HepG2 (cell line): ENCODE measurements around the gene POFUT2. TPM values are rescaled to one million over a fixed set of nuclear protein-coding genes. Genes with fewer than 3 reads are reported as not detected.

Source experiments
- ARID4A ChIP-seq: sonication (generic); formaldehyde crosslinking; IDR thresholded peaks from 2 replicates; pipeline ENCODE4 v1.5.0; 2020; ENCODE audit warnings: mild to moderate bottlenecking, missing genetic modification reagents, borderline replicate concordance
- ASH2L ChIP-seq: fragments of 300-600, 200-600 bp; sonication (generic); IDR thresholded peaks from 2 replicates; pipeline ENCODE4 v1.7.0; 2017; ENCODE audit warnings: low read depth, mild to moderate bottlenecking, moderate library complexity, mixed read lengths, low read length; ENCODE audit not compliant: insufficient read length
- DMAP1 ChIP-seq: IDR thresholded peaks from 2 replicates; pipeline ENCODE4 v1.6.1; 2016
- DZIP1 ChIP-seq: sonication (generic); formaldehyde crosslinking; IDR thresholded peaks from 2 replicates; pipeline ENCODE4 v1.5.0; 2020; ENCODE audit warnings: mild to moderate bottlenecking, missing genetic modification reagents
- ESRRA ChIP-seq: sonication (generic); formaldehyde crosslinking; IDR thresholded peaks from 2 replicates; pipeline ENCODE4 v1.5.1; 2020; ENCODE audit warnings: mild to moderate bottlenecking, low read depth, missing genetic modification reagents
- HOXA7 ChIP-seq: sonication (generic); formaldehyde crosslinking; IDR thresholded peaks from 2 replicates; pipeline ENCODE4 v1.8.1; 2022; ENCODE audit warnings: mild to moderate bottlenecking, missing genetic modification reagents, moderate library complexity
- MATR3 ChIP-seq: sonication (generic); formaldehyde crosslinking; IDR thresholded peaks from 2 replicates; pipeline ENCODE4 v1.4.0; 2020; ENCODE audit warnings: missing genetic modification reagents
- MED1 ChIP-seq: sonication (generic); formaldehyde crosslinking; IDR thresholded peaks from 2 replicates; pipeline ENCODE4 v1.4.0; 2020; ENCODE audit warnings: missing genetic modification reagents
- MTF2 ChIP-seq: sonication (generic); formaldehyde crosslinking; IDR thresholded peaks from 2 replicates; pipeline ENCODE4 v1.5.0; 2020; ENCODE audit warnings: missing genetic modification reagents, borderline replicate concordance
- NCOA1 ChIP-seq: sonication (generic); formaldehyde crosslinking; IDR thresholded peaks from 2 replicates; pipeline ENCODE4 v1.9.0; 2021; ENCODE audit warnings: missing genetic modification reagents
- NKX3-1 ChIP-seq: sonication (generic); formaldehyde crosslinking; IDR thresholded peaks from 2 replicates; pipeline ENCODE4 v1.5.0; 2020; ENCODE audit warnings: missing genetic modification reagents
- PBX2 ChIP-seq: IDR thresholded peaks from 2 replicates; pipeline ENCODE4 v1.6.1; 2016; ENCODE audit warnings: control low read depth
- POGZ ChIP-seq: sonication (generic); formaldehyde crosslinking; IDR thresholded peaks from 2 replicates; pipeline ENCODE4 v1.4.0; 2020; ENCODE audit warnings: mild to moderate bottlenecking, missing genetic modification reagents
- TAF1 ChIP-seq: sonication (generic); formaldehyde crosslinking; IDR thresholded peaks from 2 replicates; pipeline ENCODE4 v1.4.0; 2020; ENCODE audit warnings: missing genetic modification reagents
- TFAP4 ChIP-seq: sonication (generic); IDR thresholded peaks from 2 replicates; pipeline ENCODE4 v1.6.1; 2016; ENCODE audit warnings: low read depth, borderline replicate concordance
- TGIF2 ChIP-seq: IDR thresholded peaks from 2 replicates; pipeline ENCODE4 v1.6.1; 2016; ENCODE audit warnings: control low read depth, missing compliant biosample characterization
- ZFP90 ChIP-seq: sonication (generic); formaldehyde crosslinking; IDR thresholded peaks from 2 replicates; pipeline ENCODE4 v1.8.0; 2022; ENCODE audit warnings: missing genetic modification reagents, mild to moderate bottlenecking, inconsistent platforms, borderline replicate concordance
- ZNF121 ChIP-seq: sonication (generic); formaldehyde crosslinking; IDR thresholded peaks from 2 replicates; pipeline ENCODE4 v1.5.0; 2020; ENCODE audit warnings: mild to moderate bottlenecking, missing genetic modification reagents
- ZNF430 ChIP-seq: sonication (generic); formaldehyde crosslinking; IDR thresholded peaks from 2 replicates; pipeline ENCODE4 v1.9.0; 2021; ENCODE audit warnings: mild to moderate bottlenecking, missing genetic modification reagents
- ZNF589 ChIP-seq: sonication (generic); formaldehyde crosslinking; conservative IDR thresholded peaks from 2 replicates; pipeline ENCODE4 v1.8.0; 2022; ENCODE audit warnings: mild to moderate bottlenecking, moderate library complexity, missing genetic modification reagents
- ZNF792 ChIP-seq: IDR thresholded peaks from 2 replicates; pipeline ENCODE4 v1.6.1; 2016
- polyA plus RNA-seq, 8 experiments: library from polyadenylated mRNA; depleted of rRNA in 3 of 8; stranded (reverse) in 7 of 8; unstranded in 1 of 8; fragments of >200 nt; fragmentation: Illumina TruSeq in 4 of 8; extraction: Trizol in 4 of 8; gene quantifications; 2 replicates each; pipeline versions ENCODE4 v1.2.1 to v1.2.3, GENCODE V29; 2011 to 2016; ENCODE audit warnings: low read depth in 4 of 8, missing spikeins in 1 of 8, mixed read lengths in 1 of 8; ENCODE audit not compliant: insufficient read depth in 1 of 8
- total RNA-seq, 5 experiments: library from RNA; depleted of rRNA; stranded (reverse); fragments of >200 nt; fragmentation: Illumina TruSeq; extraction: Trizol; gene quantifications; 2 replicates each; pipeline ENCODE4 v1.2.3, GENCODE V29; 2016; ENCODE audit warnings: low read depth in 1 of 5

The POFUT2 gene
- total and polyA plus RNA-seq, 2 of the 13 experiments (the other 11 are each of a cell fraction or from before 2014, with no cell fraction given): 22.8 to 24.0 TPM

- peak; percentile 38; the same call in 1 of the 2 replicates for TF ChIP-seq ARID4A (CRISPR knock-in tag)
- TF ChIP-seq TGIF2 (CRISPR knock-in tag): no peak
- TF ChIP-seq ZNF430: 0 out of 2 replicates have a peak, but pooled peaks have one; percentile 46
- TF ChIP-seq MED1 (CRISPR knock-in tag): peak; percentile 7; the same call in 1 of the 2 replicates
- TF ChIP-seq MTF2 (CRISPR knock-in tag): 0 out of 2 replicates have a peak, but pooled peaks have one; percentile 33
- TF ChIP-seq MATR3: no peak
- peak; percentile 37; the same call in 1 of the 2 replicates for TF ChIP-seq ESRRA
- TF ChIP-seq TAF1 (CRISPR knock-in tag): peak; percentile 53; the same call in 1 of the 2 replicates
- peak; percentile 88 for TF ChIP-seq ZNF121 (CRISPR knock-in tag)
- TF ChIP-seq HOXA7 (CRISPR knock-in tag): no peak
- no peak for TF ChIP-seq POGZ
- TF ChIP-seq DMAP1 (CRISPR knock-in tag): peak; percentile 54; the same call in 1 of the 2 replicates
- peak; percentile 27 for TF ChIP-seq ASH2L
- TF ChIP-seq ZNF589 (CRISPR knock-in tag): no peak
- TF ChIP-seq ZNF792: no peak
- TF ChIP-seq TFAP4: peak; percentile 54; the same call in 1 of the 2 replicates
- no peak for TF ChIP-seq PBX2 (CRISPR knock-in tag)
- TF ChIP-seq NCOA1: peak; percentile 86; the same call in 1 of the 2 replicates
- peak; percentile 53; the same call in 1 of the 2 replicates for TF ChIP-seq ZFP90
- TF ChIP-seq NKX3-1 (CRISPR knock-in tag): peak; percentile 42; the same call in 1 of the 2 replicates
- TF ChIP-seq DZIP1 (CRISPR knock-in tag): no peak
Measured at GRCh38 chr21:45329261-45330074, 41.8 kb upstream of the POFUT2 start (continued).
